HS-27A (cell line): ENCODE results near the gene KCNQ2.

Experiments used
- DNase-seq: peaks from one replicate; pipeline ENCODE4 v3.0.0-alpha.2; 2012; ENCODE audit warnings: low read depth, missing footprints

The KCNQ2 gene

DNA sequence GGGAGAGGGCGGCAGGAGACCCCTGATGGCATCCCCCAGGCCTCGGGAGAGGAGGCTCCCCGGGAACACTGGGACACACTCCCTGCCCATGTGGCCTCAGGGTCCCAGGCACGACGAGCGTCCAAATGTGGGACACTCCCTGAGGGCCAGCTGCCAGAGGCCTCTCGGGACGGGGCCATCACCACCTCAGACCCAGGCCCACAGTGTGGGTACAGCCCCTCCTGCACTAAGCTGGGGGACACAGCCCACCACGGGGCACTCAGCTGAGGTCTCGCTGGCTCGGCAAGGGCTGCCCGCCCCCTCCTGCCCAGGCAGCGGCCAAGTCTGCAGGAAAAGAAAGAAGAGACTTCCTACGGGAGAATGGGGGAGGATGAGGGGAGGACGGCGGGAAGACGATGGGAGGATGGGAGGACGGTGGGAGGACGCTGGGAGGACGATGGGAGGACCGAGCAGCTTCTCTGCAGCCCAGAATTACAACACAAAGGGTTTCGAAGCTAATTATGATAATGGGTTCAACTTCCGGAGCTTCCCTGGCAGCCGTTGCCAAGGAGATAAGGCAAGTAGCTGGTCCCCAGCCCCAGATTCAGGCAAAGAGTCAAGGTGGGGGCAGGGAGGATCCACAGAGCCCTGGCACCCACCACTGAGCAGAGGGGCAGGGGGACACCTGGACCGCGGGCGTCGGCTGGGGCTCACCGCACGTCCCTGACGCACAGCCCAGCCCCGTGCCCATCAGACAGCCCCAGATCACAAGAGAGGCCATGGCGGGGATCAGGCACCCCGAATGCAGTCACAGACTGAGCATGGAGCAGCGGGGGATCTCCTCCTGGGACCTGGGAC, 17.5 kb downstream of the KCNQ2 start:
- no peak for DNase-seq

- DNase-seq: no peak
Observed at GRCh38 chr20:63452821-63453523, 19.5 kb downstream of the KCNQ2 start.

- no peak for DNase-seq
Observed at GRCh38 chr20:63452341-63452740, 20.1 kb downstream of the KCNQ2 start.

DNA sequence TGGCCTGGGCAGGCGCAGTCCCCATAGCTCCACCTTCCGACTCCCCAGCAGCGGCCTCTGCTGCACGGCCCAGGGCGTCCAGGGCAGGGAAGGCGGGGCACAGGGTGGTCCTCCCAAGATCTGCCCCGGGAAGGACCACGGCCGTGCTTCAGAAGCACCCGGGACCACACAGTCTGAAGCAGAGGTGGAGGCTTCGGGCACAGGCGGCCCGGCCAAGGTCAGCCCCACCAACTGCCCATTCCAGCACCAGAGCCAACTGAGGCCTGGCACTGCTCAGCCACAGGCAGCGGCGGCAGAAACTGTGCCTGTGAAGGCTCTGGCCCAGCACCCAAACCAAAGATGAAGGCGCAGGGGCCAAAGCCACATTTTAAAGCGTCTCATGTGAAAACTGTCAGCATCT, 20.6 kb downstream of the KCNQ2 start:
- no peak for DNase-seq

- no peak for DNase-seq
Observed at GRCh38 chr20:63449796-63450730, 22.4 kb downstream of the KCNQ2 start.

DNA sequence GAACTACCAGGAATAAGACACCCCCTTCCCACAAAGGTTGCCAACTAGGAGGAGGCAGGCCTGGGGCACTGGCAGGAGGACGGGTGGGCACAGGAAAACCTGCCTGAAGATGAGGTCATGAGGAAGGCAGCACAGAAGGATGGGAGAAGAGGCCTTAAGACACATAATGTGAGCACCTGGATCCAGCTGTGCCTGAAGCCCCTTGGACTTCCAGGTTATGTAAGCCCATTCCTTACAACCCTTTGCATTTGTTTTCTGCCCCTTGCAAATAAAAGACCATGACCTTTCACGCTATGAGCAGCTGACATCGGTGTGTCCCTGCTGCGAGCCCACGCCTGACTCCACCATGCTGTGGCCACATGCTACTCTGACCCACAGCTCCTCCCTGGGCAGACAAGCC, 23.4 kb downstream of the KCNQ2 start:
- DNase-seq: no peak

GRCh38 chr20:63448031-63448430, 24.4 kb downstream of the KCNQ2 start:
- DNase-seq: no peak

DNA sequence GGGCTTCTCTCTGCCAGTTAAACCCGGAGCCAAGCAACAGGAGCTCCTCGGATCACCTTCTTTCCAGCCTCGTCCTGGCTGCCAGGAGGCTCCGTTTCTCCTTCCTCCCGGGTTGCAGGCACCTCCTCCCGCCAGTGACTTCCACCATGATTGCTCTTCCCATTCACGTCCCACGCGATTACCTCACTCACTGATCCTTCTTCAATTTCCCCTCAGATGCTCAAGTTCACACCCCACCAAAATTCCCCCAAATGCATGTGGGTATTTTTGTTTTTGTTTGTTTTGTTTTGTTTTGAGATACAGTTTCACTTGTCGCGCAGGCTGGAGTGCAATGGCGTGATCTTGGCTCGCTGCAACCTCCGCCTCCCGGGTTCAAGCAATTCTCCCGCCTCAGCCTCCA, 25.1 kb downstream of the KCNQ2 start:
- DNase-seq: no peak

DNA sequence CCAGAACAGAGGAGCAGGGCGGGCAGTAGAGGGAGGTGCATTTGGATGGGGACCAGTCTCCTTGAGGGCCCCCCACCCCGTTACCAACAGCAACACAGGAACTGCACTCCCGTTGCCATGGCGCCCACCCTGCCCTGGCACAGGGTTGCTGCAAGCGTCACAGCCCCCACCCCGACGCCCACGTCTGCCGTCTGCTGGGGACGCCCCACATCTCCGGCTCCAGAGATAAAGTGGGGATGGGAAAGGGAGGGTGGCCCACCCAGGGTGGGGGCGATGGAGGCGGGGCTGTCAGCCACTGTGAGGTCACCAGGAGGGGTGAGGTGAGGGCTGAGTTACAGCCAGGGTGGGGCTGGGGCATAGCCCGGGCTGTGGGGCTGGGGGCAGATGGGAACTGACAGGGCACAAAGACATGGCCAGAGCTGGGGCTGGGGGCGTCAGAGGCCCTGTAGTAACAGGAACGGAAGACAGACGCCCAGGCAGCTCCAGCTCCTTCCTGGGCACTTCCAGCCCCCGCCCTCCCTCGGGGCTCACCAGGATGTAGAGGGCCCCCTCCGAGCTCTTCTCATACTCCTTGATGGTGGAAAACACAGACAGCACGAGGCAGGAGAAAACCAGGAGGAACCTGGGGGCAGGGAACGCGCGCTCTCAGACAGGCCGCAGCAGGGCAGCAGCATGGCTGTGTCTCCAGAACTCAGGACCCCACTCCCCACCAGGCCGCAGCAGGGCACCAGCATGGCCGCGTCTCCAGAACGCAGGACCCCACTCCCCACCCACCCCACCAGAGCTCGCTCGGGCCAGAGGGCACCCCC, 26.0 kb downstream of the KCNQ2 start:
- no peak for DNase-seq

GRCh38 chr20:63445075-63445734, 27.2 kb downstream of the KCNQ2 start:
- DNase-seq: no peak

DNA sequence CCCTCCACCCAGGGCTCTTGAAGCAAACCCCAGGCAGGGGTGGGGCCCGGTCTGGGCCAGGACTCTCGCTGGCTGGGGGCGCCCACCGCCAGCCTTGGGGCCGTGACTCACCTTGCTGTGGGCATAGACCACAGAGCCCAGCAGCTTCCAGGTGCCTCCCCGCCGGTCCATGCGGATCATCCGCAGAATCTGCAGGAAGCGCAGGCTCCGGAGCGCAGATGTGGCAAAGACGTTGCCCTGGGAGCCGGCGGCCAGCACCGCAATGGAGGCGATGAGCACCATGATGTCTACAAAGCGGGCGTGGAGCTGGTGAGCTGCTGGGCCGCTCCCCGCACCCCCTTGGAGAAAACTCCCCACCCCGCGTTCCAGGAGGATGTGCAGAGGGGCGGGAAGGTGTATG, 27.9 kb downstream of the KCNQ2 start:
- DNase-seq: no peak

DNA sequence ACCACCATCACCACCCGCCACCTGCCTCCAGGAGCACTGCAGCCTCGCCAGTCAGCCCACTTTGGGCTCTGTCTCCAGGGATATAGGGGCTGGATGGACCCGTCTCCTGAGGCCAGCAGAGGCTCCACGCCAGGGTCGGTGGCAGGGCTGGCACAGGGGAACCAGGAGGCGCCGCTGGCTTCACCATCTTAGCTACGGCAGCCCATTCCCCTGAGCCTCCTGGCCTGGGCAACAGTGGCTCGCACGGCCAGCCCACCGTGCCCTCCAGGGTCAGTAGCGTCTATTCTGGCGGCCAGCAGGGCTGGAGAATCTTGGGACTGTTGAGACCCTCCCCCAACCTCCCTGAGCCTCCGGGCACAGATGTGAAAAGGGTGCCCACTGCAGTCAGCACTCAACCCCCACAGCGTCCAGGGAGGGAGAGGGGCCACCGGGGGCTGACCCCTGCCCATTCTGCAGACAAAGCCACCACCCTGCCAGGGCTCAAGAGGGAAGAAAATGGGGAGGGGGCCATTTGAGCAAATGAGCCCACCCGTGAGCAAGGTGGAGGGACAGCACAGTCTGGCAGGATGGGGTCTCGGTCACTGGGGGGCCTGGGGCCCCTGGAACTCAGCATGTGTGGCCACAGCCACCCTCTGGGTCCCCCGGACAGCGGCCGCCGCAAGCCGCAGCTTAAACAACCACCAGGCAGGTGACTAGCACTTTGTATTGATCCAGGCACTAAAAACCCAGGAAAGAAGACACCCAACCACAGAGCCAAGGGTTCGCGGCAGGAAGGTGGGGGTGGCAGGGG, 28.7 kb downstream of the KCNQ2 start:
- DNase-seq: no peak

GRCh38 chr20:63442100-63442493, 30.4 kb downstream of the KCNQ2 start:
- no peak for DNase-seq

GRCh38 chr20:63441136-63442099, 31.0 kb downstream of the KCNQ2 start:
- no peak for DNase-seq

GRCh38 chr20:63440366-63440955, 32.0 kb downstream of the KCNQ2 start:
- no peak for DNase-seq

DNA sequence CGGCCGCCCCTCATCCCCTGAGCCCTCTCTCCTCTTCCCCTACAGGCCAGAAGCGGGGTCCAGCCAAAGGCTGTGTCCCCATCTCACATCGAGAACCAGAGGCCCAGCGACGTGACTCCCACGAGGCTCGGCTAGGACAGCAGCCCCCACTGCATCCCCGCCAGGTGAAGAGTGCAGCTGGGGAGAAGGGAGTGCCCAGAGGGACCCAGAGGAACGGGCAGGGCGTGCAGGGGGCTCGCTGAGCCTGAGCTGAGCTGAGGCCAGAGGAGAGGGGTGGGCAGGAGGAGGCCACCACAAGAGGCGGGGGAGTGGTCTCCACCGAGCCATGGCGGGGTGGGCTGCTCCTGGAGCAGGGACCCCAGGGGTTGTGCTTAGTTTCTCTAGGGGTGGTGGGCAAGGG, 32.6 kb downstream of the KCNQ2 start:
- DNase-seq: no peak

DNA sequence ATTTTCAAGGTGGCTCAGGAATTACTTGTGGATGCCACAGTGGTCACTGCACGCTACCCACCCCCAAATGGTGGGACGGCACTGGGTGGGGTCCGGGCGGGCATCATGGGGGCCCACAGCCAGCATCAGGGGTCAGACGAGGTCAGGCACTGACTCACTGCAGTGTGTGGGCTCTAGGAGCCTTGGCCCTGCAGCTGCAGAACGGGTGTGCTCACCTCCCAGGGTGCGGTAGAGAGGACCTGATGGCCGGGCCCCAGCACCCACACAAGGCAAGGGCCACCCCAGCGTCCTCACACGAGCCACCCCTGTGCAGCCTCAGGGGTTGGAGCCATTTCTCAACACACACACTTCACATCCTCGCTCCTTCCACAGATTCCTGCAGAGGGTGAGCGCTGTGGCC, 34.3 kb downstream of the KCNQ2 start:
- no peak for DNase-seq

- no peak for DNase-seq
Observed at GRCh38 chr20:63435552-63435951, 36.9 kb downstream of the KCNQ2 start.
